GM21825 (cell line): ENCODE results near the gene RIOK3.
A peak's percentile ranks its signal among the peaks of the same experiment; 100 is the strongest.
"Not testable (repeated sequence)": the region's sequence is repeated elsewhere in the genome, so short reads cannot be mapped to it uniquely, and the experiment has no call there.

Experiments
- ATAC-seq: cut with Tn5 transposase; IDR thresholded peaks from one replicate; pipeline ENCODE4 v1.9.1; 2021; ENCODE audit warnings: mild to moderate bottlenecking, moderate library complexity; ENCODE audit not compliant: unreplicated experiment

Gene RIOK3

DNA sequence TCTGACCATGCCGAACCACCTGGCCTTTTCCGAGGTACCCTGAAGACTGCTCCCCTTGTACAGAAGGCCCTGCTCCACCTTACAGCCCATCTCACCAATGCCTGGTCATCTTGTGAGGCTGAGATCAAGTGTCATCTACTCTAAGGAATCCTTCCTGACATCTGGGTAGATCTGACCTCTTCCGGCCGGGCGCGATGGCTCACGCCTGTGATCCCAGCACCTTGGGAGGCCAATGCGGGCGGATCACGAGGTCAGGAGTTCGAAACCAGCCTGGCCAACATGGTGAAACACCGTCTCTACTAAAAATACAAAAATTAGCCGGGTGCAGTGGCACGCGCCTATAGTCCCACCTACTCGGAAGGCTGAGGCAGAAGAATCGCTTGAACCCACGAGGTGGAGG is 2.1 kb upstream of the RIOK3 start:
- ATAC-seq, result no peak

DNA sequence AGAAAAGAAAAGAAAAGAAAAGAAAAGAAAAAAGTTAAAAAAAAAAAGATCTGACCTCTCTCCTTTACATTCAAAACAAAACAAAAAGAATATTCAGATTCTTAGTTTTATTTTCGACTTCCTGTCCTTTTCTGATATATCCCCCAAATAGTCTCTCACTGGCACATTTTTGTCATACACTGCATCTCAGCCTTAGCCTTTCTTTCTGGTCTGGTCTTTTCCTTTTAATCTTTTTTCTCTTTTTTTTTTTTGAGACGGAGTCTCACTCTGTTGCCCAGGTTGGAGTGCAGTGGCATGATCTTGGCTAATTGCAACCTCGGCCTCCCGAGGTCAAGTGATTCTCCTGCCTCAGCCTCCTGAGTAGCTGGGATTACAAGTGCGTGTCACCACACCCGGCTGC is 1.6 kb upstream of the RIOK3 start:
- ATAC-seq, result no peak

GRCh38 chr18:23452347-23452727 is 750 bp upstream of the RIOK3 start:
- no peak for ATAC-seq

DNA sequence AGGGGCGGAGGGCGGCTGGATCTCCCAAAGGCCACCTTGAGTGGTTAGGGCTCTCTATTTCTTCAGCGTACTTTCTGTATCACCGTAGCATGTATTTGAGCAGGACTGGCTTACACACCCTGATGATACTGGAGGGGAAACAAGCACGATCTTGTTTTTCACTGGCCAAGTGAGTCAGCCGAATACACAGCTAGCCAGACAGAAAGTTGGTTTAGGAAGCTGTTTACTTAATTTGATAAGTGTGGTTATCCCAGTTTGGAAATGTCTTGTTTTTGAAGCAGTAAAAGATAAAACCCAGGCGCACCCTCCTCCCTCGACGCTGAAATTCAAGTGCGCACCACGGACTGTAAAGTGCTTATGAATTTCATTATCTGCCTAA is 582 bp downstream of the RIOK3 start:
- no peak for ATAC-seq

DNA sequence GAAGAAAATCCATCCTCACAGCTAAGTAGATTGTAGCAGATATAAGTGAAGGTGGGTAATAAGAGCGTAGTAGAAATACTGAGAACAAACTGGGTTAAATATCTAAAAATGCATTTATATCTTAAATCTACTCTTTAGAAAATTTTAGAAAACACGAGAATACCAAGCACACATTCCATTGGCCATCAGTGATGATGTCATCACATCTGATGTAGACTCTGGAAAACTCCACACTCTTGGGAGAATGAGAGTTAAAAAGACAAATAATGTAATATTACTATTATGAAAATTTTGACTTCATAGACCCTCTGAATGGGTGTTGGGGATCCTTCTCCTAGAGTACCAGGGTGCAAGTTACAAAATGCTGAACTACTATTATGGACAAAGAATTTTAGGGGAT is 3.7 kb downstream of the RIOK3 start:
- ATAC-seq, result no peak

DNA sequence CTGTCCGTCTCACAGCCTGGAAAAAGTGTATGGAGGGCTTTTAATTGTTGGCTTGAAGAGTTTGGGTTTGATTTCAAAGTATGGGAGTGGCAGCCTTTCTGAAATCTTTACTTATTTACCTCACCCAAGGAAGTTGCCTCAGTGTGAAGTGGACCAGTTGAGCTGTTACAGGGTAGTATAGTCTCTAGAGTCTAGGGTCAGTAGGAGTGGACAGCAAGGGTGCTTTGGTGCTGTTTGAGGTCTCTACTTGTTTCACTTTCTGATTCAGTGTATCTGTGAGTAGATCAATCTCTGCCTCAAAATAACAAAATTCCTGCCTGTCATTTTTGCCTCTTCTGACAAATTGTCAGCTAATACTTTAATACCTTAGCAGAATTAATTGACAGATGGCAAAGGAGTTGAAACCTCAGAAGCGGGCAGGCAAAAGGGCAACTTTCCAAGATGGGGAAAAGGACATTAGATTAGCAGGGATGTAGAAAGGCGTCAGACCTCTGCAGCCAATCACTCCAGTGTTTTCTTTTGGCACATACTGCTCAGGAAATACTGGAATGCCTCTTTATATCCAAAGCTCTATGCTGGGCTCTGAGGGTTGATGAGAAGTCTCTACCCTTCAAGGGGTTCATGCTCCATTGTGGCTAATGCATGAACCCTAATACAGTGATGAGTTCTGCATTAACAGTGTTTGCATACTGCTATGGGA is 5.9 kb downstream of the RIOK3 start:
- no peak for ATAC-seq

GRCh38 chr18:23459530-23459921 is 6.4 kb downstream of the RIOK3 start:
- ATAC-seq, result no peak

DNA sequence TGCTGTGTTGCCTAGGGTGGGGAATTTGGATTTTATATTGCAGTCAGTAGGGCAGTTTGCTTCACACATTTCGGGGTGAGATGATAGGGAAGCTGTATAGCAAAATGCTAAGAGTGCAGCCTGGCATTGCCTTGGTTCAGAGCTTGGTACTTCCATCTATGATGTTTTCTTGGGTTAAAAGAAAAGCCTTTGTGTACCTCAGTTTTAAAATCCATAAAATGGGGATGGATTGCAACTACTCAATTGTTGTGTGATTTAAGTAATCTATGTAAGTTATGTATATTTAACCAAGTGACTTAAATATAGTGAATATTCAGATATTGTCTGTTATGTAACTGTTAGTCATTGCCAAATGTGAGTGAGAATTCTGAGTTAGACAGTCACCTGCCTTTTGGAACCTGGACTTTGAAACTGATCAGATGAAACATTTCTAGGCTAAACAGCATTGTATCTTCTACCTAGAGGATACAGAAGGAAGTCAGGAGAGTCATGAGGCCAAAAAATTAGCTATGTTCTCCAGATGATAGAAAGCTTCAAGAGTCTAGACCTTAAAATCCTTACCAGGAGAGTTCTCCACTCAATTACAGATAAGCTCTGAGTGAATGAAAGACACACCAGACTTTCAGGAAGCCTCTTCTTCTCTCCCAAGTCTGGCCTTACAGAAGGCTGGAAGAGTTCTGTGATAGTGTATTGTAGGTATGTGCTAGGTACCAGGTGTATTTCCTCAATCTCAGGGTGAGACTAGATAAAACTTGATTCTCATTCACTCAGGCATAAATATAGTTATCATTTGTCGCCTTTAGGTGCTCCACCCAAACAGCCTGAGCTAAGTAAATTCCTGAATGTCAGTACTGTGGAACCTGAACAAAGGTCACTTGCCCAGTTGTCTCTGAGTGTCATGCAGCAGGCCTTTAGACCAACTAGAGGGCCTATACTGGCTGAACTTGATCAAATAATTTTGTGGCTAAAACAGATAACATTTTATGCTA is 7.5 kb downstream of the RIOK3 start:
- ATAC-seq, result no peak

- no peak for ATAC-seq
These were observed 9.8 kb downstream of the RIOK3 start for GRCh38 chr18:23462876-23463275.

GRCh38 chr18:23468753-23469459 is 15.8 kb downstream of the RIOK3 start:
- ATAC-seq, result no peak

DNA sequence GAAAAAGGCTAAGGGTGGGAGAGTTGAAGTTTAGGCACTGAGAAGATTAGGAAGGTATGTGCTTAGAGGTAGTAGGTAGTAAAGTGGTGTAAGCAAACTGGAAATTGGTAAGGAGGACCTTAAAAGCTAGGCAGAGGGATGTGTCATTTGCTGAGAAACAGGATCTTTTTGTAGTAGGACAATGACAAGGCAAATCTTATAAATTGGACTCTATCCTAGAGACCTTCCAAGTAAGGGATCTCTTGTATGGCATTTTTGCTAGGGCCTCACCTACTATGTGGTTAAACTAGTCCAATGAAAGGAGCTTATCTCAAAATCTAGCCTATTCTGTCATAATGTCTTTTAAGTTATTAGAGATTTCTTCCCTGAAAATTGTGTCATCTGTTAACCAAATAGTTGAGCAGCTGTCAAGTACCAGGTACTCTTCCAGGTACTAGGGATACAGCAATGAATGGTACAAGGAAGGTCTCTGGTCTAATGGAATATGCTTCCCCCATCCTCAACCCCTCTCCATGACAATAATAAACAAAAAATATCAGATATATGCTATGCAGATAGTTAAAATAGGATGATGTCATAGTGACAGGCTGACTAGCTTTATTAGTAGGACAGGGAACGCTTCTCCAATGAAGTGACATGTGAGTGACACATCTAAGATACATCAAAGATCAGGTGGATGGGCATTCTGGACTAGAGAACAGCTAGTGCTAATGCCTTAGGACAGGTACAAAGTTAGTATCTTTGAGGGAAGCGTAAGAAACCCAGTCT is 17.7 kb downstream of the RIOK3 start:
- no peak for ATAC-seq

DNA sequence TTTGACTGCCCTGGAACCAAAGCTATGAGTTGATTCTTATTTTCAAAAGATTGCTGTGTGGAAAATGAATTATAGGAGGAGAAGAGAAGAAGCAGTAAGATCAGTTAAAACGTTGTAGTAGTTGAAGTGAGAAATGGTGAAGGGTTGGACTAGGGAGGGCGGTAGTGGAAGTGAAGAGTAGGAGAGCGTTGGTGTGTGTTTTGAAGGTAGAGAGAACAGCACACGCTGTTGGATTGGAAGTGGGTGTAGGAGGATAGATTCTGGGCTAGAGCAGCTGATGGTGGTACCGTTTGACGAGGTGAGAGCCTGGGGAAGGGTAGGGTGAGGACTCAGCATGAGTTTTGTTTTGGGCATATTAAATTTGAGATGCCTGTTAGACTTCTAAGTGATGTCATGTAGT is 18.4 kb downstream of the RIOK3 start:
- no peak for ATAC-seq

- no peak for ATAC-seq
These were observed 26.9 kb downstream of the RIOK3 start for GRCh38 chr18:23479829-23480505.

- ATAC-seq, result no peak
These were observed 31.6 kb downstream of the RIOK3 start for GRCh38 chr18:23484561-23485182.

DNA sequence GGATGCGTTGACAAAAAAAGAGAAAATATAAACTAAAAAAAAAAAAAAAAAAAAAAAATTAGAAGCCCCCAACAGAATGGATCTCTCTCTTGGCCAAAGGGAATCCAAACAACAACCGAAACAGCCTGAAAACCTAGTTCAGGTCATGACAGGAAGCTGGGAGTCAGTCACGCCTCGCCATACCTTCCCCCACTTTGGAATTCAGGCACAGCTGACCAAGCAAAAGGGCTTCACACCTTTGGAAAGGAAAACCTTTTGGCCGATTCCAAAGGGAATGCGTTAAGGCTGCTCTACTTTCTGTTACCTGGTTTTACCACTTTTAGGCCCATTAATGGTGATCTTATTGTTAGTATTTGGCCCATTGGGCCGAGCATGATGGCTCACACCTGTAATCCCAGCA is 32.3 kb downstream of the RIOK3 start:
- ATAC-seq, result no peak

- peak; percentile 72 for ATAC-seq
These were observed 34.9 kb downstream of the RIOK3 start for GRCh38 chr18:23487738-23488570.

DNA sequence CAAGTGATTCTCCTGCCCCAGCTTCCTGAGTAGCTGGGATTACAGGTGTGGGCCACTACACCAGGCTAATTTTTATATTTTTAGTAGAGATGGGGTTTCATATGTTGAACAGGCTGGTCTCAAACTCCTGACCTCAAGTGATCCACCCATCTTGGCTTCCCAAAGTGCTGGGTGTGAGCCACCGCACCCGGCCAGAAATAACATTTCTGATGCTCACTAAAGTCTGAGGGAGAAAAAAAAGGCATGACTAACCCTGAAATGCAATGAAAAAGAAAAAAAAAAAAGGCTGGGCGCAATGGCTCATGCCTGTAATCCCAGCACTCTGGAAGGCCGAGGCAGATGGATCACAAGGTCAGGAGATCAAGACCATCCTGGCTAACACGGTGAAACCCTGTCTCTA is 36.5 kb downstream of the RIOK3 start:
- ATAC-seq, result not testable (repeated sequence)

DNA sequence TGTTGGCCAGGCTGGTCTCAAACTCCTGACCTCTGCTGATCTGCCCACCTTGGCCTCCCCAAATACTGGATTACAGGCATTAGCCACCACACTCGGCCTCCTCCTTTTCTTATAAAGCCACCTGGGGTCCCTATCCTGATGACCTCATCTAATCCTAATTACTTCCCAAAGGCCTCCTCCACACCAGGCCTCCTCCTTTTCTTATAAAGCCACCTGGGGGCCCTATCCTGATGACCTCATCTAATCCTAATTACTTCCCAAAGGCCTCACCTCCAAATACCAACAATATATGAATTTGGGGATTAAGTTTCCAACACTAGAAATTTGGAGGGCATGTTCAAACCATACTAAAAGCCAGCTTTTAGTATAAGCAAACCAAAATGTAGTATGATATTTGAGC is 40.6 kb downstream of the RIOK3 start:
- ATAC-seq, result no peak

DNA sequence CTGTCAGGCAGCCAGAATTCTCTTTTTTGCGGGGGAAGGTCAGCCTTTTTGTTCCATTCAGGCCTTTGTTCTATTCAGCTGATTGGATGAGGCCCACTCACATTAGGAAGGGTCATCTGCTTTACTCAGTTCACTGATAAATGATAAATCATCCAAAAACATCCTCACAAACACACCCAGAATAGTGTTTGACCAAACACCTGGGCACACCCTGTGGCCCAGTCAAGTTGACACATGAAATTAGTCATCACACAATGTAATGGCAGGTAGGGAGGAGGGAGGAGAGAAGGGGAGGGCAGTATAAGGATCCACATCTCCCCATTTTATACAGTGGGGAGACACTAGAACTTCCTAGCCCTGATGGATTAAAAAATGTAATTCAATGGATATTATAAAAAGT is 41.9 kb downstream of the RIOK3 start:
- no peak for ATAC-seq
